Sigmoid colon (tissue), 4 donors: ENCODE measurements around the gene TSSK6.

Experiments used
- CTCF ChIP-seq, 4 experiments: fragments of 450-650 bp in 3 of 4; fragments of 200-600 bp in 1 of 4; IDR thresholded peaks; one replicate each; pipeline ENCODE4 v1.5.1; 2016 to 2019; ENCODE audit warnings: antibody characterized with exemption in 4 of 4, mild to moderate bottlenecking in 3 of 4, moderate library complexity in 2 of 4
- EP300 ChIP-seq, 4 donors: sonication (generic); formaldehyde crosslinking; IDR thresholded peaks; one replicate each; pipeline ENCODE4 v1.6.1; 2017; ENCODE audit warnings: antibody characterized with exemption in 4 of 4
- POLR2A ChIP-seq, 2 donors: fragments of 450-650 bp; IDR thresholded peaks; one replicate each; pipeline ENCODE4 v1.6.1; 2016; ENCODE audit warnings: antibody characterized with exemption in 2 of 2, mild to moderate bottlenecking in 2 of 2, moderate library complexity in 2 of 2
- POLR2AphosphoS5 ChIP-seq, 4 donors: sonication (generic); formaldehyde crosslinking; IDR thresholded peaks; one replicate each; pipeline ENCODE4 v1.6.1; 2017; ENCODE audit warnings: antibody characterized with exemption in 4 of 4

GRCh38 chr19:19530423-19530804 lies 15.1 kb upstream of the TSSK6 start:
- TF ChIP-seq CTCF (IDR thresholded peaks at IDR 0.05) = no peak
- no peak for TF ChIP-seq POLR2A (IDR thresholded peaks at IDR 0.05)
- TF ChIP-seq POLR2AphosphoS5 (IDR thresholded peaks at IDR 0.05) = no peak
- TF ChIP-seq EP300 (IDR thresholded peaks at IDR 0.05) = no peak
